Panc1 (cell line): ENCODE measurements around the gene P2RY14. TPM values are rescaled to one million over a fixed set of nuclear protein-coding genes. Genes with fewer than 3 reads are reported as not detected.

Experiments
- ATAC-seq: fragments of 200-7000 bp; cut with Tn5 transposase; 2 replicates; pipeline ENCODE4 v1.9.1; 2020; ENCODE audit warnings: mild to moderate bottlenecking, moderate library complexity
- BruUV-seq: library from RNA; stranded (reverse); fragments of 400-500 nt; replicated peaks from 2 replicates; lab custom pipeline; 2021; lab: Mats Ljungman, UMichigan
- CTCF ChIA-PET: fragments of 300-600 bp; sonication (Branson Sonifier 250); formaldehyde crosslinking; loops from one replicate; lab custom pipeline; 2022; ENCODE audit warnings: antibody characterized with exemption; lab: Charles Lee
- POLR2A ChIA-PET: fragments of 300-600 bp; sonication (Branson Sonifier 250); formaldehyde crosslinking; loops from one replicate; lab custom pipeline; 2022; ENCODE audit warnings: antibody characterized with exemption; lab: Charles Lee
- DNase-seq: peaks from one replicate; pipeline ENCODE4 v3.0.0-alpha.2; 2010; ENCODE audit warnings: low read depth, low spot score
- H3K27ac ChIP-seq: 2 replicates; pipeline ENCODE4 v1.5.1; 2011; ENCODE audit warnings: mild to moderate bottlenecking, low read length, inconsistent platforms
- H3K27me3 ChIP-seq: fragments of 200-500 bp; sonication (Bioruptor generic); 2 replicates; pipeline ENCODE4 v1.6.0; 2014; ENCODE audit warnings: low read length, inconsistent platforms; ENCODE audit not compliant: control insufficient read depth, insufficient read depth
- H3K36me3 ChIP-seq: fragments of 200-500 bp; sonication (Bioruptor generic); 2 replicates; pipeline ENCODE4 v1.5.1; 2014; ENCODE audit warnings: inconsistent platforms, mild to moderate bottlenecking, low read length, moderate library complexity; ENCODE audit not compliant: control insufficient read depth, insufficient read depth
- H3K4me1 ChIP-seq: 2 replicates; pipeline ENCODE4 v1.5.1; 2011; ENCODE audit warnings: inconsistent platforms, mild to moderate bottlenecking, low read length, moderate library complexity; ENCODE audit not compliant: control insufficient read depth, insufficient read depth
- H3K4me3 ChIP-seq, 2 experiments: 2 replicates each; pipeline ENCODE4 v1.5.1; 2011 to 2012; ENCODE audit warnings: low read depth in 2 of 2, low read length in 2 of 2, mild to moderate bottlenecking in 2 of 2, inconsistent platforms in 1 of 2, moderate library complexity in 1 of 2
- H3K9me3 ChIP-seq: fragments of 200-500 bp; sonication (Bioruptor generic); 2 replicates; pipeline ENCODE4 v1.5.1; 2014; ENCODE audit warnings: low read depth, mild to moderate bottlenecking, inconsistent platforms, low read length, moderate library complexity; ENCODE audit not compliant: control insufficient read depth, insufficient read depth
- CTCF ChIP-seq: fragments of 450-650 bp; IDR thresholded peaks from 2 replicates; pipeline ENCODE4 v1.5.1; 2017; ENCODE audit warnings: mild to moderate bottlenecking
- POLR2AphosphoS5 ChIP-seq: IDR thresholded peaks from 2 replicates; pipeline ENCODE4 v1.6.1; 2012; ENCODE audit warnings: mild to moderate bottlenecking, low read depth, low read length, moderate library complexity
- SIN3A ChIP-seq: IDR thresholded peaks from 2 replicates; pipeline ENCODE4 v1.6.1; 2012; ENCODE audit warnings: low read depth, mild to moderate bottlenecking, low read length, moderate library complexity, borderline replicate concordance; ENCODE audit not compliant: insufficient read depth
- TCF7L2 ChIP-seq: IDR thresholded peaks from 2 replicates; pipeline ENCODE4 v1.6.1; 2011; ENCODE audit warnings: mild to moderate bottlenecking, low read depth, low read length, inconsistent platforms
- in situ Hi-C: cut with HindIII; loops from 2 replicates; pipeline ENCODE4 v1.10.0; 2016; ENCODE audit warnings: low sequenced_read_pairs, low pct_unique_long_range_greater_than_20kb
- intact Hi-C: fragments of 100-400 bp; cut with micrococcal nuclease; formaldehyde crosslinking; loops from one replicate; pipeline ENCODE4 v1.10.0; 2022; ENCODE audit not compliant: unreplicated experiment
- total RNA-seq: library from RNA; stranded (reverse); gene quantifications from one replicate; pipeline ENCODE4 v1.2.1, GENCODE V29; 2021; ENCODE audit not compliant: unreplicated experiment
- TF ChIP-seq, protein P1 (sequence below), 2 experiments: IDR thresholded peaks; 2 replicates each; pipeline ENCODE4 v1.6.1; 2011 to 2012; ENCODE audit warnings: low read depth in 2 of 2, control low read depth in 1 of 2, low read length in 1 of 2, mild to moderate bottlenecking in 1 of 2, moderate library complexity in 1 of 2; ENCODE audit not compliant: insufficient read depth in 1 of 2

P2RY14 gene
- total RNA-seq, 1 experiment from 2014 or later, result not detected

DNA sequence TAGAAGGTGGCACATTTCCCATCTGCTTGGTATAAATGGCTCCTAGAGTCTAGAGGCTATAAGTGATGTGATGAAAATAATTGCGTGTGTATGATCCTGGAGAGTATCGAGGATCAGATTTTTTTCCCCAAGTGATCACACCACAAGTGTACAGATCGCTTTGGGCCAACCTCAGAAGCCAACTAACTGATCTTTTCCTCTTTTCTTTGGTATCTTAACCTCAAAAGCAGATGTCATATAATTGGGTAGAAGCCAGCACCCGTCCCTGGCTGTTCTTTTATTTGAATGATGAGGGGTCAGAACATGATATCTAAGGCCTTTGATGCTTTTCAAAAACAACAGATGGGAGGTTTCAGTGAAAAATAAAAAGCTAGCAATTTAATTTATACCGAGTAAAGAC, 3.3 kb downstream of the P2RY14 start:
- no peak for ATAC-seq
- POLR2A ChIA-PET, result no interaction called here
- TF ChIP-seq, protein P1, sequence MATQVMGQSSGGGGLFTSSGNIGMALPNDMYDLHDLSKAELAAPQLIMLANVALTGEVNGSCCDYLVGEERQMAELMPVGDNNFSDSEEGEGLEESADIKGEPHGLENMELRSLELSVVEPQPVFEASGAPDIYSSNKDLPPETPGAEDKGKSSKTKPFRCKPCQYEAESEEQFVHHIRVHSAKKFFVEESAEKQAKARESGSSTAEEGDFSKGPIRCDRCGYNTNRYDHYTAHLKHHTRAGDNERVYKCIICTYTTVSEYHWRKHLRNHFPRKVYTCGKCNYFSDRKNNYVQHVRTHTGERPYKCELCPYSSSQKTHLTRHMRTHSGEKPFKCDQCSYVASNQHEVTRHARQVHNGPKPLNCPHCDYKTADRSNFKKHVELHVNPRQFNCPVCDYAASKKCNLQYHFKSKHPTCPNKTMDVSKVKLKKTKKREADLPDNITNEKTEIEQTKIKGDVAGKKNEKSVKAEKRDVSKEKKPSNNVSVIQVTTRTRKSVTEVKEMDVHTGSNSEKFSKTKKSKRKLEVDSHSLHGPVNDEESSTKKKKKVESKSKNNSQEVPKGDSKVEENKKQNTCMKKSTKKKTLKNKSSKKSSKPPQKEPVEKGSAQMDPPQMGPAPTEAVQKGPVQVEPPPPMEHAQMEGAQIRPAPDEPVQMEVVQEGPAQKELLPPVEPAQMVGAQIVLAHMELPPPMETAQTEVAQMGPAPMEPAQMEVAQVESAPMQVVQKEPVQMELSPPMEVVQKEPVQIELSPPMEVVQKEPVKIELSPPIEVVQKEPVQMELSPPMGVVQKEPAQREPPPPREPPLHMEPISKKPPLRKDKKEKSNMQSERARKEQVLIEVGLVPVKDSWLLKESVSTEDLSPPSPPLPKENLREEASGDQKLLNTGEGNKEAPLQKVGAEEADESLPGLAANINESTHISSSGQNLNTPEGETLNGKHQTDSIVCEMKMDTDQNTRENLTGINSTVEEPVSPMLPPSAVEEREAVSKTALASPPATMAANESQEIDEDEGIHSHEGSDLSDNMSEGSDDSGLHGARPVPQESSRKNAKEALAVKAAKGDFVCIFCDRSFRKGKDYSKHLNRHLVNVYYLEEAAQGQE (IDR thresholded peaks at IDR 0.05; ENCODE audit: insufficient read depth in 1 of 2, low read depth in 2 of 2, low read length in 1 of 2), result no peak
- no peak for TF ChIP-seq CTCF
- TF ChIP-seq POLR2AphosphoS5, result no peak
- TF ChIP-seq TCF7L2, result no peak
- TF ChIP-seq SIN3A, result no peak
- Histone ChIP-seq H3K27me3 (no peaks in the 10 kb centered on the region; the same call in 1 of the 2 replicates), H3K27ac (no peak overlapping the region), H3K9me3 (no peaks in the 10 kb centered on the region), H3K4me1 (no peaks in the 10 kb centered on the region), H3K4me3 (no peak overlapping the region), H3K36me3 (no peaks in the 10 kb centered on the region)
- CTCF ChIA-PET, result no interaction called here
- intact Hi-C loops (no loop called here), in situ Hi-C loops (no loop called here)
- no TSS peak for BruUV-seq
- DNase-seq, result no peak

- ATAC-seq (no peak), DNase-seq (no peak)
- Histone ChIP-seq H3K27me3 (peaks cover 4% of the 10 kb centered on the region; the same call in 1 of the 2 replicates), H3K27ac (no peak overlapping the region), H3K4me1 (no peaks in the 10 kb centered on the region), H3K4me3 (no peak overlapping the region), H3K36me3 (no peaks in the 10 kb centered on the region; the same call in 1 of the 2 replicates), H3K9me3 (no peaks in the 10 kb centered on the region)
- TF ChIP-seq POLR2AphosphoS5 (no peak), CTCF (no peak), TCF7L2 (no peak), SIN3A (no peak)
- TF ChIP-seq, protein P1 (IDR thresholded peaks at IDR 0.05; ENCODE audit: insufficient read depth in 1 of 2, low read depth in 2 of 2, low read length in 1 of 2), result no peak
- intact Hi-C loops (no loop called here), in situ Hi-C loops (no loop called here)
- POLR2A ChIA-PET, result no interaction called here
- CTCF ChIA-PET, result no interaction called here
- BruUV-seq, result no TSS peak
Measured at GRCh38 chr3:151269631-151270030, 8.7 kb downstream of the P2RY14 start.
